Measurements from ENCODE around the gene CES3.

- TF ChIP-seq POLR2AphosphoS5 (IDR thresholded peaks at IDR 0.05; ENCODE audit: low read depth, low read length) (no peak), POLR2A (IDR thresholded peaks at IDR 0.05; ENCODE audit: low read depth, low read length) (no peak)
Observed at GRCh38 chr16:66916518-66916917, 44.5 kb upstream of the CES3 start.
